A549 (cell line): ENCODE data around the gene PNN. TPM values are rescaled to one million over a fixed set of nuclear protein-coding genes. Genes with fewer than 3 reads are reported as not detected.
"Not testable (repeated sequence)": the region's sequence is repeated elsewhere in the genome, so short reads cannot be mapped to it uniquely, and the experiment has no call there.

ENCODE experiments used
- ATAC-seq, 2 experiments: fragments of 200-7000 bp in 1 of 2; fragments of >200 bp in 1 of 2; cut with Nextera tagmentation in 1 of 2; cut with Tn5 transposase in 1 of 2; 3 replicates each; pipeline versions ENCODE4 v1.8.0 to v1.9.1; 2018 to 2020; ENCODE audit warnings: mild to moderate bottlenecking in 1 of 2, moderate library complexity in 1 of 2
- CTCF ChIA-PET: fragments of 300-600 bp; sonication (Branson Sonifier 250); formaldehyde crosslinking; extraction: SDS; loops from one replicate; lab custom pipeline; 2021; ENCODE audit warnings: antibody characterized with exemption, inconsistent platforms; lab: Yijun Ruan, JAX
- POLR2A ChIA-PET: fragments of 350-600 bp; formaldehyde crosslinking; extraction: SDS; loops from one replicate; lab custom pipeline; 2021; ENCODE audit warnings: antibody characterized with exemption, inconsistent platforms; lab: Yijun Ruan, JAX
- DNase-seq, 2 experiments: peaks; one replicate each; pipeline versions ENCODE4 v3.0.0 to v3.0.0-alpha.2; 2011 to 2016; ENCODE audit warnings: low read depth in 1 of 2, low spot score in 1 of 2
- FAIRE-seq: peaks from 2 replicates; lab custom pipeline; 2011; peaks lifted over from hg19 to GRCh38; lab: Jason Lieb, UNC
- H3K27ac ChIP-seq, 2 experiments: fragments of >200 bp; sonication (Bioruptor Twin); formaldehyde crosslinking; 3 replicates each; pipeline ENCODE4 v1.5.1; 2016 to 2017
- H3K4me1 ChIP-seq: fragments of >200 bp; sonication (Bioruptor Twin); formaldehyde crosslinking; 3 replicates; pipeline ENCODE4 v1.6.1; 2016
- H3K4me2 ChIP-seq: fragments of >200 bp; sonication (Bioruptor Twin); formaldehyde crosslinking; 3 replicates; pipeline ENCODE4 v1.6.1; 2016
- H3K4me3 ChIP-seq: fragments of >200 bp; sonication (Bioruptor Twin); formaldehyde crosslinking; 3 replicates; pipeline ENCODE4 v1.5.1; 2016
- H3K9me3 ChIP-seq: fragments of >200 bp; sonication (Bioruptor Twin); formaldehyde crosslinking; 3 replicates; pipeline ENCODE4 v1.6.1; 2016
- CBX2 ChIP-seq: fragments of 200-600 bp; sonication (generic); IDR thresholded peaks from 2 replicates; pipeline ENCODE4 v1.6.1; 2016; ENCODE audit warnings: low read depth, mild to moderate bottlenecking, borderline replicate concordance
- CBX8 ChIP-seq: fragments of 200-600 bp; sonication (generic); IDR thresholded peaks from 2 replicates; pipeline ENCODE4 v1.6.1; 2016
- CEBPB ChIP-seq, 2 experiments: fragments of >200 bp in 1 of 2; sonication (Bioruptor Twin) in 1 of 2; formaldehyde crosslinking in 1 of 2; IDR thresholded peaks; 2 replicates each; pipeline ENCODE4 v1.6.1; 2012 to 2016
- CHD4 ChIP-seq: fragments of 200-600 bp; sonication (generic); IDR thresholded peaks from 2 replicates; pipeline ENCODE4 v1.6.1; 2016; ENCODE audit warnings: antibody characterized with exemption, mild to moderate bottlenecking, borderline replicate concordance
- ELK1 ChIP-seq: fragments of 150-350 bp; IDR thresholded peaks from 2 replicates; pipeline ENCODE4 v1.6.1; 2014; ENCODE audit warnings: low read depth, mild to moderate bottlenecking, low read length
- HOXA7 ChIP-seq: fragments of 250-450 bp; sonication (Bioruptor Pico); IDR thresholded peaks from 2 replicates; pipeline ENCODE4 v1.5.0; 2020; ENCODE audit warnings: mild to moderate bottlenecking, moderate library complexity
- KDM1A ChIP-seq: fragments of 200-600 bp; sonication (generic); IDR thresholded peaks from 2 replicates; pipeline ENCODE4 v1.6.1; 2016; ENCODE audit warnings: low read depth, mild to moderate bottlenecking
- KDM5A ChIP-seq: fragments of 200-600 bp; sonication (generic); IDR thresholded peaks from 2 replicates; pipeline ENCODE4 v1.6.1; 2016; ENCODE audit warnings: antibody characterized with exemption, mild to moderate bottlenecking
- REST ChIP-seq: fragments of 200-600 bp; sonication (generic); IDR thresholded peaks from 2 replicates; pipeline ENCODE4 v1.6.1; 2016; ENCODE audit warnings: antibody characterized with exemption, mild to moderate bottlenecking, moderate library complexity
- RFX5 ChIP-seq: fragments of 450-650 bp; IDR thresholded peaks from 2 replicates; pipeline ENCODE4 v1.7.1; 2014; ENCODE audit warnings: antibody characterized with exemption, mild to moderate bottlenecking, moderate library complexity
- SREBF2 ChIP-seq: fragments of 450-650 bp; IDR thresholded peaks from 2 replicates; pipeline ENCODE4 v1.6.1; 2014; ENCODE audit warnings: mild to moderate bottlenecking, moderate library complexity
- ZFP36 ChIP-seq: fragments of 450-650 bp; IDR thresholded peaks from 2 replicates; pipeline ENCODE4 v1.6.1; 2014; ENCODE audit warnings: borderline replicate concordance; ENCODE audit not compliant: partially characterized antibody
- WGBS: methylation state at CpG from one replicate; pipeline ENCODE4 v1.1.6; 2017; ENCODE audit errors: missing lambda C conversion rate; 5-methylcytosine and 5-hydroxymethylcytosine counted together
- polyA plus RNA-seq, 4 experiments: library from polyadenylated mRNA; depleted of rRNA in 3 of 4; stranded (reverse); fragments of >200 nt; fragmentation: RNase III in 1 of 4; extraction: RNeasy Plus Mini Kit Qiagen cat#74134 plus additional on column Dnase treatment in 1 of 4; gene quantifications; 2 replicates in 3 of 4; 3 replicates in 1 of 4; pipeline ENCODE4 v1.2.3, GENCODE V29; 2011 to 2017
- TF ChIP-seq, protein P1 (sequence below): fragments of 450-650 bp; IDR thresholded peaks from 2 replicates; pipeline ENCODE4 v1.6.1; 2014; ENCODE audit warnings: antibody characterized with exemption
- TF ChIP-seq, protein P2 (sequence below): fragments of >200 bp; sonication (Bioruptor Twin); formaldehyde crosslinking; IDR thresholded peaks from 3 replicates; pipeline ENCODE4 v1.5.1; 2016

Gene PNN
- polyA plus RNA-seq, 2 of the 4 experiments (the other 2 are of a cell fraction), result 50.1 to 117 TPM

- DNase-seq, H3K4me2 ChIP-seq, H3K4me3 ChIP-seq, ATAC-seq, H3K4me1 ChIP-seq, H3K27ac ChIP-seq, POLR2A ChIA-PET, FAIRE-seq, H3K9me3 ChIP-seq: not testable (repeated sequence)
- WGBS, result 90% methylated on average over 1 of the region's 1 CpG
- TF ChIP-seq ZFP36, result peak; percentile 88
- CTCF ChIA-PET, result interaction anchor here (0.7 kb wide), 1 partner anchor 62 kb away, joined by 3 read pairs; no protein-coding TSS in a partner anchor
These were observed 33.4 kb upstream of the PNN start for GRCh38 chr14:39141623-39142022.

GRCh38 chr14:39143226-39143625 is 31.8 kb upstream of the PNN start:
- DNase-seq, H3K27ac ChIP-seq, H3K4me2 ChIP-seq, ATAC-seq, FAIRE-seq, POLR2A ChIA-PET, H3K9me3 ChIP-seq, H3K4me3 ChIP-seq, H3K4me1 ChIP-seq, CTCF ChIA-PET: not testable (repeated sequence)
- WGBS, result 82% methylated on average over 2 of the region's 2 CpGs

GRCh38 chr14:39145266-39145966 is 29.6 kb upstream of the PNN start:
- H3K9me3 ChIP-seq, result peaks cover 6% of the 10 kb centered on the region; the same call in 2 of the 3 replicates
- FAIRE-seq (no peak), ATAC-seq (no peak), DNase-seq (no peak)
- H3K4me1 ChIP-seq, result no peaks in the 10 kb centered on the region
- TF ChIP-seq CHD4 (no peak), KDM5A (no peak), REST (no peak)
- no peak overlapping the region for H3K27ac ChIP-seq
- 78% methylated on average over 7 of the region's 7 CpGs for WGBS
- H3K4me3 ChIP-seq, result no peak overlapping the region
- ChIA-PET POLR2A (interaction anchor here (0.8 kb wide), 1 partner anchor 25 kb away, joined by 4 read pairs; the partner anchor contains the start of gene TRAPPC6B), CTCF (interaction anchor here (1.2 kb wide), 1 partner anchor 25 kb away, joined by 3 read pairs; the partner anchor contains the start of gene TRAPPC6B)
- no peak overlapping the region for H3K4me2 ChIP-seq

GRCh38 chr14:39154594-39155189 is 20.4 kb upstream of the PNN start:
- 89% methylated on average over 9 of the region's 9 CpGs for WGBS
- Histone ChIP-seq H3K4me3 (no peak overlapping the region), H3K9me3 (no peaks in the 10 kb centered on the region), H3K4me2 (no peak overlapping the region), H3K27ac (no peak overlapping the region), H3K4me1 (no peaks in the 10 kb centered on the region)
- TF ChIP-seq HOXA7, result no peak
- no peak for TF ChIP-seq SREBF2
- TF ChIP-seq, protein P1, sequence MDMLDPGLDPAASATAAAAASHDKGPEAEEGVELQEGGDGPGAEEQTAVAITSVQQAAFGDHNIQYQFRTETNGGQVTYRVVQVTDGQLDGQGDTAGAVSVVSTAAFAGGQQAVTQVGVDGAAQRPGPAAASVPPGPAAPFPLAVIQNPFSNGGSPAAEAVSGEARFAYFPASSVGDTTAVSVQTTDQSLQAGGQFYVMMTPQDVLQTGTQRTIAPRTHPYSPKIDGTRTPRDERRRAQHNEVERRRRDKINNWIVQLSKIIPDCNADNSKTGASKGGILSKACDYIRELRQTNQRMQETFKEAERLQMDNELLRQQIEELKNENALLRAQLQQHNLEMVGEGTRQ, result no peak
- no peak for TF ChIP-seq RFX5
- no peak for TF ChIP-seq CBX2
- no peak for TF ChIP-seq ELK1
- no peak for TF ChIP-seq CBX8
- no peak for TF ChIP-seq CEBPB (IDR thresholded peaks at IDR 0.05)
- TF ChIP-seq KDM1A, result no peak
- TF ChIP-seq, protein P2, sequence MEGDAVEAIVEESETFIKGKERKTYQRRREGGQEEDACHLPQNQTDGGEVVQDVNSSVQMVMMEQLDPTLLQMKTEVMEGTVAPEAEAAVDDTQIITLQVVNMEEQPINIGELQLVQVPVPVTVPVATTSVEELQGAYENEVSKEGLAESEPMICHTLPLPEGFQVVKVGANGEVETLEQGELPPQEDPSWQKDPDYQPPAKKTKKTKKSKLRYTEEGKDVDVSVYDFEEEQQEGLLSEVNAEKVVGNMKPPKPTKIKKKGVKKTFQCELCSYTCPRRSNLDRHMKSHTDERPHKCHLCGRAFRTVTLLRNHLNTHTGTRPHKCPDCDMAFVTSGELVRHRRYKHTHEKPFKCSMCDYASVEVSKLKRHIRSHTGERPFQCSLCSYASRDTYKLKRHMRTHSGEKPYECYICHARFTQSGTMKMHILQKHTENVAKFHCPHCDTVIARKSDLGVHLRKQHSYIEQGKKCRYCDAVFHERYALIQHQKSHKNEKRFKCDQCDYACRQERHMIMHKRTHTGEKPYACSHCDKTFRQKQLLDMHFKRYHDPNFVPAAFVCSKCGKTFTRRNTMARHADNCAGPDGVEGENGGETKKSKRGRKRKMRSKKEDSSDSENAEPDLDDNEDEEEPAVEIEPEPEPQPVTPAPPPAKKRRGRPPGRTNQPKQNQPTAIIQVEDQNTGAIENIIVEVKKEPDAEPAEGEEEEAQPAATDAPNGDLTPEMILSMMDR, result no peak
- FAIRE-seq (no peak), DNase-seq (no peak), ATAC-seq (no peak)
- CTCF ChIA-PET, result interaction anchor here (1.2 kb wide), 1 partner anchor 11 kb away, joined by 3 read pairs; no protein-coding TSS in a partner anchor
- POLR2A ChIA-PET, result no interaction called here
